Keratinocyte (primary cell): ENCODE results near the gene ZBTB9. TPM values are rescaled to one million over a fixed set of nuclear protein-coding genes. Genes with fewer than 3 reads are reported as not detected.

Experiments used
- DNase-seq: peaks from one replicate; pipeline ENCODE4 v3.0.0-alpha.2; 2011; ENCODE audit warnings: low read depth, missing footprints, low spot score
- FAIRE-seq: peaks from 2 replicates; lab custom pipeline; 2011; peaks lifted over from hg19 to GRCh38; lab: Jason Lieb, UNC
- H2AFZ ChIP-seq: 2 replicates; pipeline ENCODE4 v1.6.0; 2012; ENCODE audit warnings: low read length, control low read depth, inconsistent platforms; ENCODE audit not compliant: control insufficient read depth
- H3K27ac ChIP-seq: 2 replicates; pipeline ENCODE4 v1.5.1; 2011; ENCODE audit warnings: low read length; ENCODE audit not compliant: control insufficient read depth, insufficient read depth
- H3K27me3 ChIP-seq: 3 replicates; pipeline ENCODE4 v1.6.0; 2011; ENCODE audit warnings: low read length; ENCODE audit not compliant: control insufficient read depth, insufficient read depth; ENCODE audit errors: extremely low read depth
- H3K36me3 ChIP-seq, 2 experiments: 2 replicates in 1 of 2; 3 replicates in 1 of 2; pipeline ENCODE4 v1.5.1; 2011; ENCODE audit warnings: low read length in 2 of 2, mild to moderate bottlenecking in 1 of 2; ENCODE audit not compliant: control insufficient read depth in 2 of 2, insufficient read depth in 2 of 2; ENCODE audit errors: extremely low read depth in 1 of 2
- H3K4me1 ChIP-seq: 3 replicates; pipeline ENCODE4 v1.5.1; 2011; ENCODE audit warnings: low read length; ENCODE audit not compliant: control insufficient read depth, insufficient read depth; ENCODE audit errors: extremely low read depth
- H3K4me2 ChIP-seq: 3 replicates; pipeline ENCODE4 v1.6.0; 2011; ENCODE audit warnings: low read depth, low read length; ENCODE audit not compliant: control insufficient read depth, insufficient read depth; ENCODE audit errors: extremely low read depth
- H3K4me3 ChIP-seq, 3 experiments: fragments of 200-600 bp in 1 of 3; sonication (generic) in 1 of 3; 2 replicates in 2 of 3; 3 replicates in 1 of 3; pipeline ENCODE4 v1.5.1; 2011 to 2016; ENCODE audit warnings: low read length in 3 of 3, mild to moderate bottlenecking in 3 of 3, control low read depth in 2 of 3, inconsistent platforms in 1 of 3, low read depth in 1 of 3, mixed read lengths in 1 of 3, mixed run types in 1 of 3, moderate library complexity in 1 of 3; ENCODE audit not compliant: control insufficient read depth in 2 of 3, insufficient read depth in 2 of 3; ENCODE audit errors: extremely low read depth in 1 of 3
- H3K79me2 ChIP-seq: 2 replicates; pipeline ENCODE4 v1.6.0; 2012; ENCODE audit warnings: low read length; ENCODE audit not compliant: control insufficient read depth, insufficient read depth
- H3K9ac ChIP-seq: 3 replicates; pipeline ENCODE4 v1.6.0; 2011; ENCODE audit warnings: low read length; ENCODE audit not compliant: control insufficient read depth, insufficient read depth; ENCODE audit errors: extremely low read depth
- H3K9me1 ChIP-seq: 3 replicates; pipeline ENCODE4 v1.6.0; 2011; ENCODE audit warnings: low read length; ENCODE audit not compliant: control insufficient read depth, insufficient read depth; ENCODE audit errors: extremely low read depth
- H3K9me3 ChIP-seq: 2 replicates; pipeline ENCODE4 v1.5.1; 2012; ENCODE audit warnings: low read depth, low read length; ENCODE audit not compliant: control insufficient read depth
- H4K20me1 ChIP-seq: 3 replicates; pipeline ENCODE4 v1.6.0; 2011; ENCODE audit warnings: low read length; ENCODE audit not compliant: control insufficient read depth, insufficient read depth; ENCODE audit errors: extremely low read depth
- EZH2 ChIP-seq: IDR thresholded peaks from one replicate; pipeline ENCODE4 v1.6.1; 2012; ENCODE audit warnings: inconsistent platforms, mild to moderate bottlenecking, low read length, moderate library complexity
- dilution Hi-C: fragments of 300-500 bp; cut with MboI; formaldehyde crosslinking; loops from one replicate; pipeline ENCODE4 v1.7.0; 2020; ENCODE audit warnings: low sequenced_read_pairs; ENCODE audit not compliant: extremely low pct_ligation_motif_present
- polyA plus RNA-seq, 5 experiments: library from polyadenylated mRNA; depleted of rRNA in 3 of 5; stranded (reverse) in 3 of 5; stranded (forward) in 1 of 5; unstranded in 1 of 5; fragments of >200 nt; gene quantifications; 1 replicate in 1 of 5; 2 replicates in 3 of 5; 3 replicates in 1 of 5; pipeline versions ENCODE4 v1.2.1 to v1.2.3, GENCODE V29; 2011 to 2012; ENCODE audit warnings: missing spikeins in 2 of 5, low read depth in 1 of 5, low replicate concordance in 1 of 5
- TF ChIP-seq, protein P1 (sequence below), 3 experiments: IDR thresholded peaks in 1 of 3; conservative IDR thresholded peaks in 1 of 3; optimal IDR thresholded peaks in 1 of 3; 2 replicates in 2 of 3; 3 replicates in 1 of 3; pipeline versions ENCODE3 to v1.5.1; 2011; ENCODE audit warnings: low read length in 3 of 3, mild to moderate bottlenecking in 3 of 3, moderate library complexity in 2 of 3, control low read depth in 1 of 3, inconsistent platforms in 1 of 3; ENCODE audit not compliant: insufficient read depth in 2 of 3; ENCODE audit errors: extremely low read depth in 1 of 3

The ZBTB9 gene
- polyA plus RNA-seq, 1 donor (not counting 4 experiments of a cell fraction or from before 2014, with no cell fraction given), result 7.8 TPM

DNA sequence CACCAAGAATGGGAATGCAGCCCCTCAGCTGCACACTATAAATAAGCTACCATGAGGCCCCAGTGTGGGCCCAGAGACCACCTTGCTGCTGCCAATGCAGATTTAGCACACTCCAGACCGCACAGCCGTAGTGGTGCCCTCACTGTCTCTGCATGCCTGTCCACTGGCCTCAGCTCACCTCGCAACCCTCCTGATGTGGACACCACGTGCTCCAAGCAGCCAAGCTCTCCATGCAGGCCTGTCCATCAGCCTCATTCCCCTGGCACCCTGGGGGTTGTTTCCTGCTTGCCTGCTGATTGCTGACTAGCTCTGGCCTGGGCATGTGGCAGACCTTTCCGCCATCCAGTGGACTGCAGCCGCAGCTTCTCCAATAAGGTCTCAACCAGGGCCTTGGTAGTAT is 36.2 kb downstream of the ZBTB9 start:
- Histone ChIP-seq H3K79me2 (no peaks in the 10 kb centered on the region), H3K27ac (no peak overlapping the region), H3K9me1 (no peaks in the 10 kb centered on the region), H3K4me3 (no peak overlapping the region), H3K36me3 (no peaks in the 10 kb centered on the region), H3K9me3 (no peaks in the 10 kb centered on the region), H2AFZ (no peak overlapping the region), H3K4me1 (no peaks in the 10 kb centered on the region), H3K27me3 (no peaks in the 10 kb centered on the region), H3K4me2 (no peak overlapping the region), H4K20me1 (no peaks in the 10 kb centered on the region), H3K9ac (no peak overlapping the region)
- TF ChIP-seq, protein P1, sequence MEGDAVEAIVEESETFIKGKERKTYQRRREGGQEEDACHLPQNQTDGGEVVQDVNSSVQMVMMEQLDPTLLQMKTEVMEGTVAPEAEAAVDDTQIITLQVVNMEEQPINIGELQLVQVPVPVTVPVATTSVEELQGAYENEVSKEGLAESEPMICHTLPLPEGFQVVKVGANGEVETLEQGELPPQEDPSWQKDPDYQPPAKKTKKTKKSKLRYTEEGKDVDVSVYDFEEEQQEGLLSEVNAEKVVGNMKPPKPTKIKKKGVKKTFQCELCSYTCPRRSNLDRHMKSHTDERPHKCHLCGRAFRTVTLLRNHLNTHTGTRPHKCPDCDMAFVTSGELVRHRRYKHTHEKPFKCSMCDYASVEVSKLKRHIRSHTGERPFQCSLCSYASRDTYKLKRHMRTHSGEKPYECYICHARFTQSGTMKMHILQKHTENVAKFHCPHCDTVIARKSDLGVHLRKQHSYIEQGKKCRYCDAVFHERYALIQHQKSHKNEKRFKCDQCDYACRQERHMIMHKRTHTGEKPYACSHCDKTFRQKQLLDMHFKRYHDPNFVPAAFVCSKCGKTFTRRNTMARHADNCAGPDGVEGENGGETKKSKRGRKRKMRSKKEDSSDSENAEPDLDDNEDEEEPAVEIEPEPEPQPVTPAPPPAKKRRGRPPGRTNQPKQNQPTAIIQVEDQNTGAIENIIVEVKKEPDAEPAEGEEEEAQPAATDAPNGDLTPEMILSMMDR (optimal IDR thresholded peaks at IDR 0.05 in 1 of 3, IDR thresholded peaks at IDR 0.05 in 1 of 3, conservative IDR thresholded peaks at IDR 0.05 in 1 of 3; ENCODE audit: extremely low read depth in 1 of 3, insufficient read depth in 2 of 3, low read length in 3 of 3), result no peak
- TF ChIP-seq EZH2, result no peak
- FAIRE-seq (no peak), DNase-seq (no peak)
- dilution Hi-C loops, result no loop called here

DNA sequence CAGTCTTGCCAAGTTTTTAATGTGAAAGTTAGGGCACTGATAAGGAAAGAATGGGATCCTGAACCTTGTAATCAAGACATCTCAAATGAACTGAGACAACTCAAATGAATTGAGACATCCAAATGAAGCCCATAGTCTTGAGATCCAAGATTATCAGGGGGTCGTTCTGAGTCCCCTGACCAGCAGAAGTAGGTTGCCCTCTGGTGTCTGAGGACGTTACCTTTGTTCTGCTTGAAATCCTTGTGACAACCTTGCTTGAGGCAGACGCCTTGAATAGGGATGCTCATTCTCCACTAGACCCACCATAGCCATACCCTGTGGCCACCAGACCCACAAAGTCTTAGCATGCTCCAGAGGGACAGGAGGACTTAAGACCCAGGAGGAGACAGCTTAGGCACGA is 37.7 kb downstream of the ZBTB9 start:
- Histone ChIP-seq H3K27ac (no peak overlapping the region), H3K27me3 (no peaks in the 10 kb centered on the region), H2AFZ (no peak overlapping the region), H3K4me3 (no peak overlapping the region), H3K79me2 (no peaks in the 10 kb centered on the region), H4K20me1 (no peaks in the 10 kb centered on the region), H3K4me1 (no peaks in the 10 kb centered on the region), H3K9me1 (no peaks in the 10 kb centered on the region), H3K9me3 (no peaks in the 10 kb centered on the region), H3K36me3 (no peaks in the 10 kb centered on the region), H3K4me2 (no peak overlapping the region), H3K9ac (no peak overlapping the region)
- dilution Hi-C loops, result no loop called here
- DNase-seq, result no peak
- no peak for FAIRE-seq
- TF ChIP-seq, protein P1 (optimal IDR thresholded peaks at IDR 0.05 in 1 of 3, IDR thresholded peaks at IDR 0.05 in 1 of 3, conservative IDR thresholded peaks at IDR 0.05 in 1 of 3; ENCODE audit: extremely low read depth in 1 of 3, insufficient read depth in 2 of 3, low read length in 3 of 3), result no peak
- no peak for TF ChIP-seq EZH2
